ENCODE results near the gene LEPR. TPM values are rescaled to one million over a fixed set of nuclear protein-coding genes. Genes with fewer than 3 reads are reported as not detected.
"Not testable (repeated sequence)": the region's sequence is repeated elsewhere in the genome, so short reads cannot be mapped to it uniquely, and the experiment has no call there.

LEPR gene
- total RNA-seq, 4 donors from 2014 or later, result 1.2 to 20.4 (median 6.3) TPM

- WGBS, 2 donors, result 57 to 100% methylated on average over 2 of the region's 4 CpGs
- H3K27ac ChIP-seq, result no peak overlapping the region
- DNase-seq, result no peak
- no peaks in the 10 kb centered on the region for H3K27me3 ChIP-seq
- H3K4me3 ChIP-seq, result no peak overlapping the region
- H3K4me1 ChIP-seq, result no peaks in the 10 kb centered on the region
- intact Hi-C loops (cut with DNase I), result no loop called here
- H3K36me3 ChIP-seq, result no peaks in the 10 kb centered on the region
- TF ChIP-seq POLR2A (IDR thresholded peaks at IDR 0.05) (no peak), CTCF (IDR thresholded peaks at IDR 0.05) (no peak)
- no peaks in the 10 kb centered on the region for H3K9me3 ChIP-seq
Observed at GRCh38 chr1:65449214-65449823, 28.9 kb downstream of the LEPR start.

GRCh38 chr1:65455678-65456077, 35.2 kb downstream of the LEPR start:
- H3K27ac ChIP-seq; H3K36me3 ChIP-seq; intact Hi-C loops (cut with DNase I); H3K9me3 ChIP-seq; DNase-seq; H3K27me3 ChIP-seq; H3K4me3 ChIP-seq; H3K4me1 ChIP-seq: not testable (repeated sequence)
- 81% methylated on average over 7 of the region's 10 CpGs; no CpG with 5 or more reads in 1 of the 2 donors for WGBS, 2 donors

GRCh38 chr1:65456481-65456880, 36.0 kb downstream of the LEPR start:
- intact Hi-C loops (cut with DNase I), result no loop called here
- no peak for DNase-seq
- Histone ChIP-seq H3K9me3 (no peaks in the 10 kb centered on the region), H3K36me3 (no peaks in the 10 kb centered on the region), H3K27me3 (no peaks in the 10 kb centered on the region), H3K4me1 (peaks cover 0 to 4% (median 0%) of the 10 kb centered on the region in 3 donors), H3K27ac (no peak overlapping the region), H3K4me3 (no peak overlapping the region)
- TF ChIP-seq POLR2A (IDR thresholded peaks at IDR 0.05) (no peak), CTCF (IDR thresholded peaks at IDR 0.05) (no peak)

- Histone ChIP-seq H3K27me3 (no peaks in the 10 kb centered on the region), H3K4me3 (no peak overlapping the region), H3K9me3 (no peaks in the 10 kb centered on the region), H3K36me3 (no peaks in the 10 kb centered on the region), H3K4me1 (peaks cover 0 to 4% (median 0%) of the 10 kb centered on the region in 3 donors), H3K27ac (no peak overlapping the region)
- no peak for TF ChIP-seq CTCF (IDR thresholded peaks at IDR 0.05)
- TF ChIP-seq POLR2A (IDR thresholded peaks at IDR 0.05), result no peak
- intact Hi-C loops (cut with DNase I), result no loop called here
- no peak for DNase-seq
Observed at GRCh38 chr1:65457868-65458267, 37.4 kb downstream of the LEPR start.

GRCh38 chr1:65458730-65459396, 38.4 kb downstream of the LEPR start:
- H3K4me3 ChIP-seq, result no peak overlapping the region
- intact Hi-C loops (cut with DNase I), result no loop called here
- H3K27ac ChIP-seq, result no peak overlapping the region
- WGBS, 2 donors, result 45 to 60% methylated on average over 2 of the region's 2 CpGs
- H3K27me3 ChIP-seq, result no peaks in the 10 kb centered on the region
- H3K4me1 ChIP-seq, result peaks cover 0 to 4% (median 0%) of the 10 kb centered on the region in 3 donors
- no peaks in the 10 kb centered on the region for H3K9me3 ChIP-seq
- no peak for DNase-seq
- TF ChIP-seq POLR2A (IDR thresholded peaks at IDR 0.05), result no peak
- no peak for TF ChIP-seq CTCF (IDR thresholded peaks at IDR 0.05)
- H3K36me3 ChIP-seq, result no peaks in the 10 kb centered on the region

Measured in esophagus squamous epithelium (tissue), 5 donors.